ENCODE measurements around the gene SPATA31C1. TPM values are rescaled to one million over a fixed set of nuclear protein-coding genes. Genes with fewer than 3 reads are reported as not detected.

SPATA31C1 gene
- polyA plus RNA-seq, 1 experiment, result not detected

- DNase-seq (ENCODE audit: low read depth), result no peak
- H3K4me3 ChIP-seq (ENCODE audit: low read depth, low read length), result no peak overlapping the region
- TF ChIP-seq CTCF (IDR thresholded peaks at IDR 0.05; ENCODE audit: insufficient read depth, low read depth, low read length), result no peak
- 0 out of 2 replicates have a peak, but pooled peaks cover 3% of the 10 kb centered on the region for H3K27me3 ChIP-seq (ENCODE audit: control insufficient read depth, insufficient read depth, low read length)
- ChIA-PET POLR2A (interaction anchor here (0.6 kb wide), 1 partner anchor 1098 kb away, joined by 3 read pairs; no protein-coding TSS in a partner anchor), CTCF (interaction anchor here (1.2 to 2.2 kb wide), 3 partner anchors 67 to 202 kb away, joined by 3 to 10 read pairs (median 8); no protein-coding TSS in a partner anchor)
- no peaks in the 10 kb centered on the region for H3K36me3 ChIP-seq (ENCODE audit: control insufficient read depth, insufficient read depth, low read length)
Measured at GRCh38 chr9:87883274-87883673, 34.5 kb upstream of the SPATA31C1 start.

- no peaks in the 10 kb centered on the region for H3K36me3 ChIP-seq (ENCODE audit: control insufficient read depth, insufficient read depth, low read length)
- ChIA-PET CTCF (interaction anchor here (1.8 to 2.2 kb wide), 2 partner anchors 199 to 202 kb away, joined by 8 to 10 read pairs; no protein-coding TSS in a partner anchor), POLR2A (interaction anchor here (0.6 kb wide), 1 partner anchor 1097 kb away, joined by 3 read pairs; no protein-coding TSS in a partner anchor)
- TF ChIP-seq CTCF (IDR thresholded peaks at IDR 0.05; ENCODE audit: insufficient read depth, low read depth, low read length), result peak; percentile 17; the same call in 1 of the 2 replicates
- 0 out of 2 replicates have a peak, but pooled peaks cover 3% of the 10 kb centered on the region for H3K27me3 ChIP-seq (ENCODE audit: control insufficient read depth, insufficient read depth, low read length)
- no peak overlapping the region for H3K4me3 ChIP-seq (ENCODE audit: low read depth, low read length)
- DNase-seq (ENCODE audit: low read depth), result no peak
Measured at GRCh38 chr9:87883990-87884389, 33.8 kb upstream of the SPATA31C1 start.

GRCh38 chr9:87884578-87885459, 32.9 kb upstream of the SPATA31C1 start:
- ChIA-PET CTCF (interaction anchor here (1.8 to 2.2 kb wide), 2 partner anchors 200 to 203 kb away, joined by 8 to 10 read pairs; no protein-coding TSS in a partner anchor), POLR2A (interaction anchor here (0.6 kb wide), 1 partner anchor 119 kb away, joined by 6 read pairs; no protein-coding TSS in a partner anchor)
- Histone ChIP-seq H3K4me3 (ENCODE audit: low read depth, low read length) (no peak overlapping the region), H3K27me3 (ENCODE audit: control insufficient read depth, insufficient read depth, low read length) (0 out of 2 replicates have a peak, but pooled peaks cover 3% of the 10 kb centered on the region), H3K36me3 (ENCODE audit: control insufficient read depth, insufficient read depth, low read length) (no peaks in the 10 kb centered on the region)
- no peak for TF ChIP-seq CTCF (IDR thresholded peaks at IDR 0.05; ENCODE audit: insufficient read depth, low read depth, low read length)
- no peak for DNase-seq (ENCODE audit: low read depth)

- ChIA-PET CTCF (interaction anchor here (1.3 kb wide), 1 partner anchor 9 kb away, joined by 3 read pairs; no protein-coding TSS in a partner anchor), POLR2A (interaction anchor here (0.6 kb wide), 1 partner anchor 118 kb away, joined by 6 read pairs; no protein-coding TSS in a partner anchor)
- no peak for DNase-seq (ENCODE audit: low read depth)
- Histone ChIP-seq H3K36me3 (ENCODE audit: control insufficient read depth, insufficient read depth, low read length) (no peaks in the 10 kb centered on the region), H3K27me3 (ENCODE audit: control insufficient read depth, insufficient read depth, low read length) (0 out of 2 replicates have a peak, but pooled peaks cover 3% of the 10 kb centered on the region), H3K4me3 (ENCODE audit: low read depth, low read length) (no peak overlapping the region)
- no peak for TF ChIP-seq CTCF (IDR thresholded peaks at IDR 0.05; ENCODE audit: insufficient read depth, low read depth, low read length)
Measured at GRCh38 chr9:87885484-87886189, 32.1 kb upstream of the SPATA31C1 start.

Data from BJ (cell line).